22Rv1 (cell line): Measurements from ENCODE around the gene RIT2.

Experiments used
- H3K27ac ChIP-seq: fragments of 450-650 bp; 2 replicates; pipeline ENCODE4 v1.5.1; 2017
- ZFX ChIP-seq: fragments of 450-650 bp; IDR thresholded peaks from 2 replicates; pipeline ENCODE4 v1.6.1; 2017; ENCODE audit warnings: antibody characterized with exemption, borderline replicate concordance
- TF ChIP-seq, protein P1 (sequence below): fragments of 450-650 bp; IDR thresholded peaks from 2 replicates; pipeline ENCODE4 v1.5.1; 2017; ENCODE audit warnings: mild to moderate bottlenecking

The RIT2 gene

DNA sequence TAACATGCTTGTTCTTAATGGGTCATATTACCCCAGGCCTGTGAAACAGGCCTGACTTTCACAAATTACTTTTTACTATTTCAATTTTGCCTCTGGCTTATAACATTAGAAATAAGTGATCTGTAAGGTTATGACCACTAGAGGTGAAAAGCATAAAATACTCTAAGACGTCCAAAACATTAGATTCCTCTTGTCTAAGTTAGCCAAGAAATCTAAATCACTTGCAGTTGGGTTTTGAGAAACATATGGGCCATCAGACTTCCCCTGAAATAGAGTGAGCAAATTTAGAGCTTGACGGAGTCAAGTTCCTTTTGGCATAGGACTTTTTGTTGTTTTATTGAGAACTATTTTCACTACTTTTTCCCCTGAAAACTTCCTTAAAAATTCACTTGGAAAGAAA is 32.7 kb upstream of the RIT2 start:
- H3K27ac ChIP-seq, result no peak overlapping the region
- TF ChIP-seq ZFX, result no peak
- TF ChIP-seq, protein P1, sequence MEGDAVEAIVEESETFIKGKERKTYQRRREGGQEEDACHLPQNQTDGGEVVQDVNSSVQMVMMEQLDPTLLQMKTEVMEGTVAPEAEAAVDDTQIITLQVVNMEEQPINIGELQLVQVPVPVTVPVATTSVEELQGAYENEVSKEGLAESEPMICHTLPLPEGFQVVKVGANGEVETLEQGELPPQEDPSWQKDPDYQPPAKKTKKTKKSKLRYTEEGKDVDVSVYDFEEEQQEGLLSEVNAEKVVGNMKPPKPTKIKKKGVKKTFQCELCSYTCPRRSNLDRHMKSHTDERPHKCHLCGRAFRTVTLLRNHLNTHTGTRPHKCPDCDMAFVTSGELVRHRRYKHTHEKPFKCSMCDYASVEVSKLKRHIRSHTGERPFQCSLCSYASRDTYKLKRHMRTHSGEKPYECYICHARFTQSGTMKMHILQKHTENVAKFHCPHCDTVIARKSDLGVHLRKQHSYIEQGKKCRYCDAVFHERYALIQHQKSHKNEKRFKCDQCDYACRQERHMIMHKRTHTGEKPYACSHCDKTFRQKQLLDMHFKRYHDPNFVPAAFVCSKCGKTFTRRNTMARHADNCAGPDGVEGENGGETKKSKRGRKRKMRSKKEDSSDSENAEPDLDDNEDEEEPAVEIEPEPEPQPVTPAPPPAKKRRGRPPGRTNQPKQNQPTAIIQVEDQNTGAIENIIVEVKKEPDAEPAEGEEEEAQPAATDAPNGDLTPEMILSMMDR, result no peak

DNA sequence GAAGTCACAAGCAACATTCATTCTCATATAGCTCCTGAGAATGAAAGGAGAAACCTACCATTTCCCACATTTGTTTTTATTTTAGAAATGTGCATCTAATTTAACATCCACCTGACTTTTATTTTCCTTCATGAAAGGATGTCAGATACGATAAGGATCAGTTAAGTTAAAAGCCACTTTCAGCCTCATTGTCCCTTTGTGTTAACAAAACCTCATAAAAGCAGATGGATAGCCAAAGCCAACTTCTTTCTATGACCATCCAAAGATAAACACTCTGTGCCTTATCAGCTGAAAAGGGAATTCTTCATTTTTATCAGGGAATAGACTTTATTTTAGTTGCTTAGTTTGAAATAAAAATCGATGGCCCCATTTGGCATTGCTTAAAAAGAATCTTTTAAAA is 25.7 kb upstream of the RIT2 start:
- no peak overlapping the region for H3K27ac ChIP-seq
- no peak for TF ChIP-seq ZFX
- TF ChIP-seq, protein P1, result no peak

- no peak overlapping the region for H3K27ac ChIP-seq
- no peak for TF ChIP-seq ZFX
- TF ChIP-seq, protein P1, result no peak
These were observed 23.9 kb upstream of the RIT2 start for GRCh38 chr18:43139288-43139946.

DNA sequence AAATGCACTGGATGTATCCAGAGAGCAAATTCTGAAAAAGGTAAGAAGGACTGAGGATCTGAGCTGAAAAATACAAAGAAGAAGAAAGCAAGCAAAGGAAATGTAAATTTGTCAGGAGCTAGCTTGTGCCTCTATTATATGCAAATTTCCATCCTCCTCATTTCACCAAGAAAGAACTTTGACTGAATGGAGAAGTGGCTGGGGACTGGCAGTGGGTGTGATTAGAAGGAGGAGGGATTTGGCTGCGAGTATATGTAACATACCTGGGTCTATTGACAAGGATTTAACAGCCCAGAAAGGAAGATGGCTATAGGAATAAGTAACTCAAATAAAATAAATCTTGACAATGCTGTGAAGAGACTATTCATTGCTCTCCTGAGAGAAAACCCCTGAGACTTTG is 19.4 kb upstream of the RIT2 start:
- no peak for TF ChIP-seq ZFX
- TF ChIP-seq, protein P1, result no peak
- H3K27ac ChIP-seq, result no peak overlapping the region

- TF ChIP-seq ZFX, result no peak
- TF ChIP-seq, protein P1, result no peak
- H3K27ac ChIP-seq, result no peak overlapping the region
These were observed 15.3 kb upstream of the RIT2 start for GRCh38 chr18:43130716-43131260.

DNA sequence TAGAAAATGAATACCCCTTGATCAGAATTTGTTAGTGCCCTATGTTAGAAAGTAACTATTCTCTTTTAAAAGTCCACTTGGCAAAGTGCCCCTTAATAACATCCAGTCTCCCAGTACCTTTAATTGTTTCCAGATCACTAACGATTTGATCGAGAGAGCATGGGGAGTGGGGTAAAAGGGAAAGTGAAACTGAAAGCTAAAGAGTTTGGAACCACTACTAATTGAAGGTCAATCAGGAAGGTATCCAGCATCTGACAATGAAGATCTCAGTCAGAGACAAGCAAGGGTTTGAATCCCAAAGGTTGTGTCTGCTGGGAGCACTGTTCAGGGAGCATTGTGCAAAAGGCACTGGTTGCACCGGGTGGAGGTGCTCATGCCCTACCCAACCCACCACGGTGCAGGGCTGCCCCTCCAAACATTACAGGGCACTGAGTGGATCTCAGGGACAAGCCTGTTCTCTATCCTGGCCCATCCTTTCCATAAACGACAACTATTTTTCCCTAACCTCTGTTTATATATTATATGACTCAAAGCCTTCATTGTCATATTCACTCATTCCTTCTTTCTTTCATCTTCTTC is 14.6 kb upstream of the RIT2 start:
- no peak for TF ChIP-seq ZFX
- TF ChIP-seq, protein P1, result no peak
- no peak overlapping the region for H3K27ac ChIP-seq

- TF ChIP-seq, protein P1, result no peak
- no peak for TF ChIP-seq ZFX
- H3K27ac ChIP-seq, result no peak overlapping the region
These were observed 10.0 kb upstream of the RIT2 start for GRCh38 chr18:43125471-43125870.
